BLaER1 treated with 17β-estradiol and CSF1 and Interleukin-3, amounts not matched to agents 10 nM and 100 nM (cell line): ENCODE data around the gene KMT2C.

Experiments used
- H3K27ac ChIP-seq, 11 experiments: shearing (Covaris generic); formaldehyde crosslinking; 2 replicates each; pipeline ENCODE4 v1.8.1; 2022
- H3K27me3 ChIP-seq, 11 experiments: shearing (Covaris generic); formaldehyde crosslinking; 2 replicates each; pipeline ENCODE4 v1.8.1; 2022
- H3K36me3 ChIP-seq, 11 experiments: shearing (Covaris generic); formaldehyde crosslinking; 2 replicates each; pipeline ENCODE4 v1.8.1; 2022
- H3K4me1 ChIP-seq, 10 experiments: shearing (Covaris generic); formaldehyde crosslinking; 2 replicates each; pipeline ENCODE4 v1.8.1; 2022
- H3K4me2 ChIP-seq, 11 experiments: shearing (Covaris generic); formaldehyde crosslinking; 2 replicates each; pipeline ENCODE4 v1.8.1; 2022
- H3K4me3 ChIP-seq, 10 experiments: shearing (Covaris generic); formaldehyde crosslinking; 2 replicates each; pipeline ENCODE4 v1.8.1; 2022
- H3K9ac ChIP-seq, 11 experiments: shearing (Covaris generic); formaldehyde crosslinking; 2 replicates each; pipeline ENCODE4 v1.8.1; 2022
- H3K9me3 ChIP-seq, 11 experiments: shearing (Covaris generic); formaldehyde crosslinking; replicated peaks in 1 of 11; 2 replicates each; pipeline ENCODE4 v1.8.1; 2022
- H4K20me1 ChIP-seq, 11 experiments: shearing (Covaris generic); formaldehyde crosslinking; 2 replicates each; pipeline ENCODE4 v1.8.1; 2022
- Cebpa-rat ChIP-seq, 11 experiments: shearing (Covaris generic); IDR thresholded peaks; 2 replicates each; pipeline ENCODE4 v1.8.1; 2022

KMT2C gene

GRCh38 chr7:152178405-152179058, 257.3 kb downstream of the KMT2C start:
- Histone ChIP-seq H3K9me3 (no peaks in the 10 kb centered on the region), H3K36me3 (peaks cover 90 to 100% (median 99%) of the 10 kb centered on the region in 11 experiments), H3K4me2 (no peak overlapping the region), H3K27ac (no peak overlapping the region), H3K4me1 (no peaks in the 10 kb centered on the region), H4K20me1 (peaks cover 0 to 23% (median 0%) of the 10 kb centered on the region in 11 experiments; a peak in 4 of 22 replicates), H3K27me3 (no peaks in the 10 kb centered on the region), H3K9ac (no peak overlapping the region), H3K4me3 (no peak overlapping the region)
- TF ChIP-seq Cebpa-rat (IDR thresholded peaks at IDR 0.05) = no peak

- no peak overlapping the region for H3K9ac ChIP-seq
- no peak overlapping the region for H3K27ac ChIP-seq
- no peak for TF ChIP-seq Cebpa-rat (IDR thresholded peaks at IDR 0.05)
- peaks cover 0 to 23% (median 0%) of the 10 kb centered on the region in 11 experiments; a peak in 4 of 22 replicates for H4K20me1 ChIP-seq
- H3K4me2 ChIP-seq = no peak overlapping the region
- H3K4me1 ChIP-seq = no peaks in the 10 kb centered on the region
- no peaks in the 10 kb centered on the region for H3K9me3 ChIP-seq
- H3K4me3 ChIP-seq = no peak overlapping the region
- peaks cover 87 to 100% (median 98%) of the 10 kb centered on the region in 11 experiments for H3K36me3 ChIP-seq
- H3K27me3 ChIP-seq = no peaks in the 10 kb centered on the region
Measured at GRCh38 chr7:152177681-152178404, 258.0 kb downstream of the KMT2C start.

- TF ChIP-seq Cebpa-rat (IDR thresholded peaks at IDR 0.05) = no peak
- H3K27me3 ChIP-seq = no peaks in the 10 kb centered on the region
- H3K4me1 ChIP-seq = no peaks in the 10 kb centered on the region
- no peak overlapping the region for H3K9ac ChIP-seq
- H3K9me3 ChIP-seq = no peaks in the 10 kb centered on the region
- H4K20me1 ChIP-seq = peaks cover 0 to 23% (median 0%) of the 10 kb centered on the region in 11 experiments; a peak in 4 of 22 replicates
- no peak overlapping the region for H3K27ac ChIP-seq
- H3K4me2 ChIP-seq = no peak overlapping the region
- H3K4me3 ChIP-seq = no peak overlapping the region
- peaks cover 83 to 99% (median 96%) of the 10 kb centered on the region in 11 experiments for H3K36me3 ChIP-seq
Measured at GRCh38 chr7:152176797-152177196, 259.0 kb downstream of the KMT2C start.

- Histone ChIP-seq H3K27ac (no peak overlapping the region), H3K9ac (no peak overlapping the region), H3K27me3 (no peaks in the 10 kb centered on the region), H3K4me3 (no peak overlapping the region), H4K20me1 (peaks cover 0 to 18% (median 0%) of the 10 kb centered on the region in 11 experiments; a peak in 3 of 22 replicates), H3K9me3 (no peaks in the 10 kb centered on the region), H3K4me1 (no peaks in the 10 kb centered on the region), H3K4me2 (no peak overlapping the region), H3K36me3 (peaks cover 79 to 99% (median 96%) of the 10 kb centered on the region in 11 experiments)
- no peak for TF ChIP-seq Cebpa-rat (IDR thresholded peaks at IDR 0.05)
Measured at GRCh38 chr7:152173372-152174070, 262.3 kb downstream of the KMT2C start.

- peaks cover 76 to 90% (median 81%) of the 10 kb centered on the region in 11 experiments for H3K36me3 ChIP-seq
- H3K4me1 ChIP-seq = peaks cover 29 to 48% (median 47%) of the 10 kb centered on the region in 10 experiments
Measured at GRCh38 chr7:152162287-152162686, 273.5 kb downstream of the KMT2C start.

GRCh38 chr7:152161171-152161570, 274.6 kb downstream of the KMT2C start:
- H3K36me3 ChIP-seq = peaks cover 75 to 90% (median 80%) of the 10 kb centered on the region in 11 experiments

More at GRCh38 chr7:152162287-152162686, 273.5 kb downstream of the KMT2C start:
- H3K9ac ChIP-seq = no peak overlapping the region
- H4K20me1 ChIP-seq = peaks cover 0 to 41% (median 0%) of the 10 kb centered on the region in 11 experiments; a peak in 5 of 22 replicates
- no peak for TF ChIP-seq Cebpa-rat (IDR thresholded peaks at IDR 0.05)
- no peak overlapping the region for H3K4me2 ChIP-seq
- peaks cover 0 to 5% (median 0%) of the 10 kb centered on the region in 11 experiments; a peak in 1 of 22 replicates for H3K9me3 ChIP-seq
- no peaks in the 10 kb centered on the region; a peak in 1 of 22 replicates for H3K27me3 ChIP-seq
- no peak overlapping the region for H3K4me3 ChIP-seq
- H3K27ac ChIP-seq = peak overlapping the region in 9 of 11 experiments; percentile 1 to 54 (median 36); a peak in 12 of 22 replicates

GRCh38 chr7:152158801-152159587, 276.8 kb downstream of the KMT2C start:
- H3K9me3 ChIP-seq = peaks cover 0 to 5% (median 0%) of the 10 kb centered on the region in 11 experiments; a peak in 1 of 22 replicates
- H3K9ac ChIP-seq = peak overlapping the region in 10 of 11 experiments; percentile 38 to 78 (median 76); a peak in 19 of 22 replicates
- H3K36me3 ChIP-seq = peaks cover 77 to 90% (median 82%) of the 10 kb centered on the region in 11 experiments
- peak overlapping the region in 10 of 11 experiments; percentile 36 to 93 (median 88); a peak in 21 of 22 replicates for H3K27ac ChIP-seq
- peak in 9 of 11 experiments; percentile 83 to 97 (median 93); a peak in 17 of 22 replicates for TF ChIP-seq Cebpa-rat (IDR thresholded peaks at IDR 0.05)
- no peaks in the 10 kb centered on the region; a peak in 1 of 22 replicates for H3K27me3 ChIP-seq
- H3K4me2 ChIP-seq = peak overlapping the region; percentile 54 to 92 (median 79)
- H4K20me1 ChIP-seq = peaks cover 0 to 43% (median 0%) of the 10 kb centered on the region in 11 experiments; a peak in 5 of 22 replicates
- peak overlapping the region in 7 of 10 experiments; percentile 6 to 53 (median 29); a peak in 8 of 20 replicates for H3K4me3 ChIP-seq
- peaks cover 29 to 48% (median 47%) of the 10 kb centered on the region in 10 experiments for H3K4me1 ChIP-seq

More at GRCh38 chr7:152161171-152161570, 274.6 kb downstream of the KMT2C start:
- peak overlapping the region in 4 of 11 experiments; percentile 7 to 20 (median 13); a peak in 4 of 22 replicates for H3K4me2 ChIP-seq
- no peak overlapping the region for H3K4me3 ChIP-seq
- H3K9me3 ChIP-seq = peaks cover 0 to 5% (median 0%) of the 10 kb centered on the region in 11 experiments; a peak in 1 of 22 replicates
- no peak overlapping the region for H3K9ac ChIP-seq
- TF ChIP-seq Cebpa-rat (IDR thresholded peaks at IDR 0.05) = no peak
- peak overlapping the region in 7 of 11 experiments; percentile 7 to 93 (median 28); a peak in 11 of 22 replicates for H3K27ac ChIP-seq
- peaks cover 29 to 48% (median 47%) of the 10 kb centered on the region in 10 experiments for H3K4me1 ChIP-seq
- no peaks in the 10 kb centered on the region; a peak in 1 of 22 replicates for H3K27me3 ChIP-seq
- peaks cover 0 to 41% (median 0%) of the 10 kb centered on the region in 11 experiments; a peak in 5 of 22 replicates for H4K20me1 ChIP-seq

GRCh38 chr7:152152267-152152666, 283.5 kb downstream of the KMT2C start:
- no peak overlapping the region for H3K27ac ChIP-seq
- no peaks in the 10 kb centered on the region for H3K9me3 ChIP-seq
- no peak overlapping the region for H3K4me2 ChIP-seq
- no peak overlapping the region for H3K4me3 ChIP-seq
- H3K9ac ChIP-seq = no peak overlapping the region
- no peaks in the 10 kb centered on the region for H3K27me3 ChIP-seq
- peaks cover 0 to 6% (median 0%) of the 10 kb centered on the region in 10 experiments; a peak in 1 of 20 replicates for H3K4me1 ChIP-seq
- no peak for TF ChIP-seq Cebpa-rat (IDR thresholded peaks at IDR 0.05)
- peaks cover 0 to 45% (median 7%) of the 10 kb centered on the region in 11 experiments; a peak in 9 of 22 replicates for H4K20me1 ChIP-seq
- peaks cover 97 to 100% (median 99%) of the 10 kb centered on the region in 11 experiments for H3K36me3 ChIP-seq
